HepG2 (cell line): ENCODE measurements around the gene DNMBP. TPM values are rescaled to one million over a fixed set of nuclear protein-coding genes. Genes with fewer than 3 reads are reported as not detected.

ENCODE experiments used
- ATAC-seq: fragments of 200-7000 bp; cut with Tn5 transposase; 3 replicates; pipeline ENCODE4 v1.9.1; 2020; ENCODE audit warnings: mild to moderate bottlenecking, moderate library complexity
- BruUV-seq: library from RNA; stranded (reverse); fragments of 400-500 nt; replicated peaks from 2 replicates; lab custom pipeline; 2021; lab: Mats Ljungman, UMichigan
- CTCF ChIA-PET: fragments of 300-600 bp; formaldehyde crosslinking; extraction: SDS; loops from one replicate; lab custom pipeline; 2021; ENCODE audit warnings: low total read pairs, inconsistent platforms, low intra/inter-chr PET ratio; lab: Yijun Ruan, JAX
- POLR2A ChIA-PET: fragments of 350-600 bp; sonication (Branson Sonifier 250); formaldehyde crosslinking; loops from one replicate; lab custom pipeline; 2020; ENCODE audit warnings: antibody characterized with exemption, inconsistent platforms; lab: Yijun Ruan, JAX
- DNase-seq: peaks from one replicate; pipeline ENCODE4 v3.0.0-alpha.2; 2015; ENCODE audit warnings: low spot score
- FAIRE-seq: peaks from 3 replicates; lab custom pipeline; 2011; peaks lifted over from hg19 to GRCh38; lab: Jason Lieb, UNC
- H2AFZ ChIP-seq: one replicate; pipeline ENCODE4 v1.6.1; 2011; ENCODE audit warnings: low read length, inconsistent platforms
- H3K27ac ChIP-seq: fragments of 300-600 bp; 3 replicates; pipeline ENCODE4 v1.8.0; 2011; ENCODE audit warnings: mixed run types, mild to moderate bottlenecking, mixed read lengths, low read length, inconsistent platforms; ENCODE audit not compliant: insufficient read depth; ENCODE audit errors: extremely low read length
- H3K27me3 ChIP-seq, 2 experiments: fragments of 200-600 bp in 1 of 2; 2 replicates in 1 of 2; 3 replicates in 1 of 2; pipeline versions ENCODE4 v1.6.0 to v1.8.0; 2011; ENCODE audit warnings: low read length in 2 of 2, mild to moderate bottlenecking in 2 of 2, moderate library complexity in 2 of 2, inconsistent platforms in 1 of 2; ENCODE audit not compliant: insufficient read depth in 2 of 2, control insufficient read depth in 1 of 2
- H3K36me3 ChIP-seq, 2 experiments: fragments of 200-600 bp in 1 of 2; replicated peaks in 1 of 2; 2 replicates in 1 of 2; 3 replicates in 1 of 2; pipeline versions ENCODE4 v1.5.1 to v1.8.0; 2011; ENCODE audit warnings: low read length in 2 of 2, inconsistent platforms in 1 of 2; ENCODE audit not compliant: insufficient read depth in 2 of 2, control insufficient read depth in 1 of 2
- H3K4me1 ChIP-seq: 2 replicates; pipeline ENCODE4 v1.5.1; 2012; ENCODE audit warnings: low read length, inconsistent platforms; ENCODE audit not compliant: insufficient read depth
- H3K4me2 ChIP-seq: 2 replicates; pipeline ENCODE4 v1.6.0; 2011; ENCODE audit warnings: low read depth, low read length, inconsistent platforms
- H3K4me3 ChIP-seq, 3 experiments: fragments of 200-600 bp in 1 of 3; sonication (generic), shearing (Covaris generic) in 1 of 3; replicated peaks in 1 of 3; 2 replicates each; pipeline ENCODE4 v1.5.1; 2011 to 2016; ENCODE audit warnings: low read length in 3 of 3, inconsistent platforms in 2 of 3, low read depth in 2 of 3, mild to moderate bottlenecking in 2 of 3, control low read depth in 1 of 3, mixed read lengths in 1 of 3; ENCODE audit not compliant: insufficient read depth in 1 of 3
- H3K79me2 ChIP-seq: one replicate; pipeline ENCODE4 v1.6.1; 2011; ENCODE audit warnings: low read length, inconsistent platforms; ENCODE audit not compliant: insufficient read depth
- H3K9ac ChIP-seq: 2 replicates; pipeline ENCODE4 v1.6.0; 2011; ENCODE audit warnings: mild to moderate bottlenecking, low read depth, low read length, inconsistent platforms; ENCODE audit not compliant: insufficient read depth
- H3K9me3 ChIP-seq: 2 replicates; pipeline ENCODE4 v1.5.1; 2012; ENCODE audit warnings: mild to moderate bottlenecking, low read length
- H4K20me1 ChIP-seq: 2 replicates; pipeline ENCODE4 v1.6.0; 2011; ENCODE audit warnings: inconsistent platforms, mild to moderate bottlenecking, low read length, moderate library complexity; ENCODE audit not compliant: insufficient read depth
- FOXP4 ChIP-seq: sonication (generic); formaldehyde crosslinking; IDR thresholded peaks from 2 replicates; pipeline ENCODE4 v1.4.0; 2020; ENCODE audit warnings: missing genetic modification reagents
- MBD4 ChIP-seq: IDR thresholded peaks from 2 replicates; pipeline ENCODE4 v1.6.1; 2012; ENCODE audit warnings: low read length, inconsistent platforms, borderline replicate concordance
- NFE2L2 ChIP-seq: fragments of 150-350 bp; IDR thresholded peaks from 2 replicates; pipeline ENCODE4 v1.6.1; 2014; ENCODE audit warnings: low read length
- SOX5 ChIP-seq: IDR thresholded peaks from 2 replicates; pipeline ENCODE4 v1.6.1; 2016; ENCODE audit warnings: borderline replicate concordance
- ZKSCAN1 ChIP-seq: fragments of 150-350 bp; IDR thresholded peaks from 2 replicates; pipeline ENCODE4 v1.6.1; 2014; ENCODE audit warnings: low read length
- ZNF441 ChIP-seq: sonication (generic); formaldehyde crosslinking; IDR thresholded peaks from 2 replicates; pipeline ENCODE4 v1.7.0; 2021; ENCODE audit warnings: missing genetic modification reagents, borderline replicate concordance
- ZNF687 ChIP-seq: sonication (generic); formaldehyde crosslinking; IDR thresholded peaks from 2 replicates; pipeline ENCODE4 v1.5.1; 2020; ENCODE audit warnings: mild to moderate bottlenecking, missing genetic modification reagents, moderate library complexity
- WGBS: methylation state at CpG from one replicate; pipeline ENCODE4 v1.1.6; 2017; ENCODE audit warnings: low lambda C conversion rate; 5-methylcytosine and 5-hydroxymethylcytosine counted together
- in situ Hi-C: cut with HindIII; loops from 2 replicates; pipeline ENCODE4 v1.10.0; 2017; ENCODE audit warnings: low pct_unique_long_range_greater_than_20kb; ENCODE audit not compliant: extremely low pct_ligation_motif_present
- intact Hi-C: fragments of 100-400 bp; cut with micrococcal nuclease; formaldehyde crosslinking; loops from one replicate; pipeline ENCODE4 v1.10.0; 2022; ENCODE audit not compliant: unreplicated experiment
- polyA plus RNA-seq, 8 experiments: library from polyadenylated mRNA; depleted of rRNA in 3 of 8; stranded (reverse) in 7 of 8; unstranded in 1 of 8; fragments of >200 nt; fragmentation: Illumina TruSeq in 4 of 8; extraction: Trizol in 4 of 8; gene quantifications; 2 replicates each; pipeline versions ENCODE4 v1.2.1 to v1.2.3, GENCODE V29; 2011 to 2016; ENCODE audit warnings: low read depth in 4 of 8, missing spikeins in 1 of 8, mixed read lengths in 1 of 8; ENCODE audit not compliant: insufficient read depth in 1 of 8
- total RNA-seq, 5 experiments: library from RNA; depleted of rRNA; stranded (reverse); fragments of >200 nt; fragmentation: Illumina TruSeq; extraction: Trizol; gene quantifications; 2 replicates each; pipeline ENCODE4 v1.2.3, GENCODE V29; 2016; ENCODE audit warnings: low read depth in 1 of 5
- TF ChIP-seq, protein P1 (sequence below): sonication (generic); formaldehyde crosslinking; IDR thresholded peaks from 2 replicates; pipeline ENCODE4 v1.4.0; 2020; ENCODE audit warnings: low read depth, mild to moderate bottlenecking, missing genetic modification reagents

The DNMBP gene
- total and polyA plus RNA-seq, 2 of the 13 experiments (the other 11 are each of a cell fraction or from before 2014, with no cell fraction given): 3.6 to 6.3 TPM

DNA sequence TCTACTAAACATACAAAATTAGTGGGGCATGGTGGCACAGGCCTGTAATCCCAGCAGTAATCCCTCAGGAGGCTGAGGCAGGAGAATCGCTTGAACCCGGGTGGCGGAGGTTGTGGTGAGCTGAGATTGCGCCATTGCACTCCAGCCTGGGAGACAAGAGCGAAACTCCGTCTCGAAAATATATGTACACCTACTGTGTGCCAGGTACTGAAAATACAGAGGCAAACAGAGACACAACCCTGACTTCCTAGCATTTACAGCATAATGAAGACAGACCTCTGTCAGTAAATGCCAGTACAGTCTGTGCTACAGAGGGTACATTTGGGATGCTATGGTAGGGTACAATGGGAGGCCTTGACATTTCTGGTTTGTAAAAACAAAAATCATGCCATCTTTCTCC is 160.7 kb downstream of the DNMBP start:
- Histone ChIP-seq H3K79me2 (no peaks in the 10 kb centered on the region), H4K20me1 (peaks cover 5% of the 10 kb centered on the region), H3K9ac (peak overlapping the region; percentile 23; the same call in 1 of the 2 replicates), H3K4me1 (peaks cover 52% of the 10 kb centered on the region), H3K27ac (peak overlapping the region; percentile 69), H3K27me3 (no peaks in the 10 kb centered on the region), H3K4me2 (peak overlapping the region; percentile 21; the same call in 1 of the 2 replicates), H3K4me3 (no peak overlapping the region), H2AFZ (no peak overlapping the region), H3K9me3 (no peaks in the 10 kb centered on the region), H3K36me3 (peaks cover 32 to 79% of the 10 kb centered on the region in 2 experiments)
- peak; percentile 89 for TF ChIP-seq ZNF441 (CRISPR knock-in tag)
- TF ChIP-seq NFE2L2: no peak
- peak; percentile 89 for TF ChIP-seq ZKSCAN1
- 0 out of 2 replicates have a peak, but pooled peaks have one; percentile 0 for TF ChIP-seq FOXP4
- TF ChIP-seq, protein P1, sequence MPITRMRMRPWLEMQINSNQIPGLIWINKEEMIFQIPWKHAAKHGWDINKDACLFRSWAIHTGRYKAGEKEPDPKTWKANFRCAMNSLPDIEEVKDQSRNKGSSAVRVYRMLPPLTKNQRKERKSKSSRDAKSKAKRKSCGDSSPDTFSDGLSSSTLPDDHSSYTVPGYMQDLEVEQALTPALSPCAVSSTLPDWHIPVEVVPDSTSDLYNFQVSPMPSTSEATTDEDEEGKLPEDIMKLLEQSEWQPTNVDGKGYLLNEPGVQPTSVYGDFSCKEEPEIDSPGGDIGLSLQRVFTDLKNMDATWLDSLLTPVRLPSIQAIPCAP (CRISPR knock-in tag): no peak
- TF ChIP-seq MBD4: 0 out of 2 replicates have a peak, but pooled peaks have one; percentile 54
- no peak for TF ChIP-seq SOX5 (CRISPR knock-in tag)
- peak; percentile 37; the same call in 1 of the 2 replicates for TF ChIP-seq ZNF687 (CRISPR knock-in tag)
- CTCF ChIA-PET: no interaction called here
- no TSS peak for BruUV-seq
- DNase-seq (no peak), ATAC-seq (peak; percentile 26), FAIRE-seq (no peak)
- in situ Hi-C loops (no loop called here), intact Hi-C loops (no loop called here)
- POLR2A ChIA-PET: interaction anchor here (0.9 to 1.3 kb wide), 2 partner anchors 11 to 117 kb away, joined by 3 to 4 read pairs; partner anchors contain the start of genes COX15 and CUTC
- 96% methylated on average over 7 of the region's 7 CpGs for WGBS
